Astrocyte (in vitro differentiated cells and primary cell): ENCODE measurements around the gene TP73.

ENCODE experiments used
- CTCF ChIP-seq: IDR thresholded peaks from 2 replicates; pipeline ENCODE4 v1.5.1; 2011; ENCODE audit warnings: low read depth, mild to moderate bottlenecking, inconsistent platforms, low read length, moderate library complexity; ENCODE audit not compliant: insufficient read depth
- EZH2 ChIP-seq: IDR thresholded peaks from 2 replicates; pipeline ENCODE4 v1.6.1; 2012; ENCODE audit warnings: mild to moderate bottlenecking, low read length, inconsistent platforms; ENCODE audit not compliant: insufficient read depth

DNA sequence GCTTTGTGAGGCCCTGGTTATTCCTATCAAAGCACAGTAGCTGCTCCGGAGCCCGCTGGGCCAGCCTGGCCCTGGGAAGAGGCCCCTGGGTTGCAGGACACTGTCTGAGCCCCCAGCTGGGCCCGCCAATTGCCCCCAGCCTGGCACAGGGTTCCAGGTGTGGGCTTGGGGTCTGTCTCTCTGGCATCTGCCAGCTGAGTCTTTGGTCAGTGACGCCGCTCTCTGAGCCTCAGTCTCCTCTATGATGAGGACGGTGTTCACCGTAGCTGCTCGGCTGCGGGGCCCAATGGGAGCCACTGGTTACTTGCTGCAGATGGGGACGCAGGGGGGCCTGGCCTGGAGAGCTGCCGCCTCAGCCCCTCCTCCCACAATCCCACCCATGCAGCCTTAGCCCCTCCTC, 41.0 kb downstream of the TP73 start:
- TF ChIP-seq CTCF (no peak), EZH2 (no peak)
